ENCODE results near the gene CDC16.

DNA sequence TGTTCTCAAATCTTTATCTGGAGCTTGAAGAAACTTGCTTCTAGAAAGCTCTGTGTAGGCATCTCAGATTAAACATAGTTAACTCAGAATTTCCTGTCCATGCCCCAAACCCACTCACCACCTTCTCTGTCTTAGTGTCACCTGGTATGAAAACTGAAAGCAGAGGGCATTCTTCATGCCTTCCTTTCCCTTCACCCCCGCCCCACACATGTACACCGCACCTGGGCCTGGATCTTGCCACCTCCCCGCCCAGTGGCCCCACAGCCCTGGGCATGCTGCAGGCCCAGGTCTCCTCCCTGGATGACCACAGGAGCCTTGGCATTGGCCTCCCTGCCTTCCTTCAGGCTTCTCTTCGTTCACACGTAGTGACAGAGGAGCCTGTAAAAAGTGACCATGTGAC, 39.8 kb upstream of the CDC16 start:
- TF ChIP-seq, protein P1, sequence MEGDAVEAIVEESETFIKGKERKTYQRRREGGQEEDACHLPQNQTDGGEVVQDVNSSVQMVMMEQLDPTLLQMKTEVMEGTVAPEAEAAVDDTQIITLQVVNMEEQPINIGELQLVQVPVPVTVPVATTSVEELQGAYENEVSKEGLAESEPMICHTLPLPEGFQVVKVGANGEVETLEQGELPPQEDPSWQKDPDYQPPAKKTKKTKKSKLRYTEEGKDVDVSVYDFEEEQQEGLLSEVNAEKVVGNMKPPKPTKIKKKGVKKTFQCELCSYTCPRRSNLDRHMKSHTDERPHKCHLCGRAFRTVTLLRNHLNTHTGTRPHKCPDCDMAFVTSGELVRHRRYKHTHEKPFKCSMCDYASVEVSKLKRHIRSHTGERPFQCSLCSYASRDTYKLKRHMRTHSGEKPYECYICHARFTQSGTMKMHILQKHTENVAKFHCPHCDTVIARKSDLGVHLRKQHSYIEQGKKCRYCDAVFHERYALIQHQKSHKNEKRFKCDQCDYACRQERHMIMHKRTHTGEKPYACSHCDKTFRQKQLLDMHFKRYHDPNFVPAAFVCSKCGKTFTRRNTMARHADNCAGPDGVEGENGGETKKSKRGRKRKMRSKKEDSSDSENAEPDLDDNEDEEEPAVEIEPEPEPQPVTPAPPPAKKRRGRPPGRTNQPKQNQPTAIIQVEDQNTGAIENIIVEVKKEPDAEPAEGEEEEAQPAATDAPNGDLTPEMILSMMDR (conservative IDR thresholded peaks at IDR 0.05; ENCODE audit: low read length): no peak
- TF ChIP-seq EZH2phosphoT487 (IDR thresholded peaks at IDR 0.05; ENCODE audit: borderline replicate concordance): no peak

Measured in Loucy (cell line).